Measurements from ENCODE around the gene VAMP8. TPM values are rescaled to one million over a fixed set of nuclear protein-coding genes. Genes with fewer than 3 reads are reported as not detected.

Gene VAMP8
- total RNA-seq, 1 experiment from 2014 or later = 52.0 TPM

DNA sequence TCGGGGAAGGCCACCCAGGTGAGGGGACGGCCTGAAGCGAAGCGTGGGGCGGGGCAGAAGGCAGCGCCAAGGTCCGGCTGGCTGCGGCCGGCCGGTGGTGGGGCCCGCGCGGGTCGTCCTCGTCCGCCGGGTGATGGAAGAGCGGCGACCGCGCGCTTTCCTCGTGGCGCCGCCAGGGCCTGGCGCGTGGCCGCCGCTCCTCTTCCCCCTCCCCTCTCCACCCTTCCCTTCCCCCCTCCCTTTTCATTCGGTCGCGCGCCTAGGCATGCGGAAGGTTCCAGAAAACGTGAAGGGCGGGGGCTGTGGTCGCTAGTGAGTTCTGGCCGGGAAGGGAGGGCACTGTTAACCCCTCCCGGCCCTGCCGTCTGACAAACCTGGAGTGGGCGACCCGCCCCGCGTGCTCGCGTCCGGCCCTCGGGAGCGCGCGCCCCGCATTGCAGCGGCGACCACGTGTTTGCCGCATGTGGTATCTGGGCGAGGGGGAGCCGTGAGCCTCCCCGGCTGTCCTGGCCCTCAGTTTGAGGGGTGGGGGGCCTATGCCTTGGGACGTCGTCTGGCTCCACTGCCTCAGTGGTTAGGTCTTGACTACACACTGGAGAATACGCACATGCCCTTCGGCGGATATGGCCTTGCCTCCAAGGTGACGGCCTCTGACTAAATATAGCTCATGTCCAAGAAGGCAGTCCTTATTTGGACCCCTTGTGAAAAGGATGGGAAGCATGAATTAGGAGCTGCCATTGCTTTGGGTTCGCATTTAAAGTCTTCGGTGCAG is 37.8 kb upstream of the VAMP8 start (continued):
- TF ChIP-seq ATF2 (CRISPR knock-in tag; IDR thresholded peaks at IDR 0.05; ENCODE audit: borderline replicate concordance, low read depth) = no peak
- TF ChIP-seq, protein P1, sequence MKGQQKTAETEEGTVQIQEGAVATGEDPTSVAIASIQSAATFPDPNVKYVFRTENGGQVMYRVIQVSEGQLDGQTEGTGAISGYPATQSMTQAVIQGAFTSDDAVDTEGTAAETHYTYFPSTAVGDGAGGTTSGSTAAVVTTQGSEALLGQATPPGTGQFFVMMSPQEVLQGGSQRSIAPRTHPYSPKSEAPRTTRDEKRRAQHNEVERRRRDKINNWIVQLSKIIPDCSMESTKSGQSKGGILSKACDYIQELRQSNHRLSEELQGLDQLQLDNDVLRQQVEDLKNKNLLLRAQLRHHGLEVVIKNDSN (CRISPR knock-in tag; IDR thresholded peaks at IDR 0.05) = peak; percentile 76
- no peak; the same call in 1 of the 2 replicates for TF ChIP-seq ZBTB43 (CRISPR knock-in tag; IDR thresholded peaks at IDR 0.05)
- TF ChIP-seq JAZF1 (CRISPR knock-in tag; IDR thresholded peaks at IDR 0.05) = no peak
- no peak for TF ChIP-seq TCF7 (CRISPR knock-in tag; IDR thresholded peaks at IDR 0.05; ENCODE audit: low read depth)
- TF ChIP-seq, protein P2, sequence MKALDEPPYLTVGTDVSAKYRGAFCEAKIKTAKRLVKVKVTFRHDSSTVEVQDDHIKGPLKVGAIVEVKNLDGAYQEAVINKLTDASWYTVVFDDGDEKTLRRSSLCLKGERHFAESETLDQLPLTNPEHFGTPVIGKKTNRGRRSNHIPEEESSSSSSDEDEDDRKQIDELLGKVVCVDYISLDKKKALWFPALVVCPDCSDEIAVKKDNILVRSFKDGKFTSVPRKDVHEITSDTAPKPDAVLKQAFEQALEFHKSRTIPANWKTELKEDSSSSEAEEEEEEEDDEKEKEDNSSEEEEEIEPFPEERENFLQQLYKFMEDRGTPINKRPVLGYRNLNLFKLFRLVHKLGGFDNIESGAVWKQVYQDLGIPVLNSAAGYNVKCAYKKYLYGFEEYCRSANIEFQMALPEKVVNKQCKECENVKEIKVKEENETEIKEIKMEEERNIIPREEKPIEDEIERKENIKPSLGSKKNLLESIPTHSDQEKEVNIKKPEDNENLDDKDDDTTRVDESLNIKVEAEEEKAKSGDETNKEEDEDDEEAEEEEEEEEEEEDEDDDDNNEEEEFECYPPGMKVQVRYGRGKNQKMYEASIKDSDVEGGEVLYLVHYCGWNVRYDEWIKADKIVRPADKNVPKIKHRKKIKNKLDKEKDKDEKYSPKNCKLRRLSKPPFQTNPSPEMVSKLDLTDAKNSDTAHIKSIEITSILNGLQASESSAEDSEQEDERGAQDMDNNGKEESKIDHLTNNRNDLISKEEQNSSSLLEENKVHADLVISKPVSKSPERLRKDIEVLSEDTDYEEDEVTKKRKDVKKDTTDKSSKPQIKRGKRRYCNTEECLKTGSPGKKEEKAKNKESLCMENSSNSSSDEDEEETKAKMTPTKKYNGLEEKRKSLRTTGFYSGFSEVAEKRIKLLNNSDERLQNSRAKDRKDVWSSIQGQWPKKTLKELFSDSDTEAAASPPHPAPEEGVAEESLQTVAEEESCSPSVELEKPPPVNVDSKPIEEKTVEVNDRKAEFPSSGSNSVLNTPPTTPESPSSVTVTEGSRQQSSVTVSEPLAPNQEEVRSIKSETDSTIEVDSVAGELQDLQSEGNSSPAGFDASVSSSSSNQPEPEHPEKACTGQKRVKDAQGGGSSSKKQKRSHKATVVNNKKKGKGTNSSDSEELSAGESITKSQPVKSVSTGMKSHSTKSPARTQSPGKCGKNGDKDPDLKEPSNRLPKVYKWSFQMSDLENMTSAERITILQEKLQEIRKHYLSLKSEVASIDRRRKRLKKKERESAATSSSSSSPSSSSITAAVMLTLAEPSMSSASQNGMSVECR (CRISPR knock-in tag; IDR thresholded peaks at IDR 0.05; ENCODE audit: borderline replicate concordance) = peak; percentile 15; the same call in 1 of the 2 replicates
- 0 out of 2 replicates have a peak, but pooled peaks have one; percentile 55 for TF ChIP-seq PREB (CRISPR knock-in tag; IDR thresholded peaks at IDR 0.05; ENCODE audit: borderline replicate concordance)
- TF ChIP-seq ETV6 (CRISPR knock-in tag; IDR thresholded peaks at IDR 0.05) = peak; percentile 29; the same call in 1 of the 2 replicates
- no peak for TF ChIP-seq SOX15 (CRISPR knock-in tag; IDR thresholded peaks at IDR 0.05)
- TF ChIP-seq MYBL2 (CRISPR knock-in tag; IDR thresholded peaks at IDR 0.05) = no peak
- TF ChIP-seq, protein P3, sequence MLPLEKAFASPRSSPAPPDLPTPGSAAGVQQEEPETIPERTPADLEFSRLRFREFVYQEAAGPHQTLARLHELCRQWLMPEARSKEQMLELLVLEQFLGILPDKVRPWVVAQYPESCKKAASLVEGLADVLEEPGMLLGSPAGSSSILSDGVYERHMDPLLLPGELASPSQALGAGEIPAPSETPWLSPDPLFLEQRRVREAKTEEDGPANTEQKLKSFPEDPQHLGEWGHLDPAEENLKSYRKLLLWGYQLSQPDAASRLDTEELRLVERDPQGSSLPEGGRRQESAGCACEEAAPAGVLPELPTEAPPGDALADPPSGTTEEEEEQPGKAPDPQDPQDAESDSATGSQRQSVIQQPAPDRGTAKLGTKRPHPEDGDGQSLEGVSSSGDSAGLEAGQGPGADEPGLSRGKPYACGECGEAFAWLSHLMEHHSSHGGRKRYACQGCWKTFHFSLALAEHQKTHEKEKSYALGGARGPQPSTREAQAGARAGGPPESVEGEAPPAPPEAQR (CRISPR knock-in tag; IDR thresholded peaks at IDR 0.05) = no peak
- no peak for TF ChIP-seq FOXJ3 (CRISPR knock-in tag; IDR thresholded peaks at IDR 0.05; ENCODE audit: borderline replicate concordance)
- no peak for TF ChIP-seq SP1 (CRISPR knock-in tag; conservative IDR thresholded peaks at IDR 0.05)
- no peak for TF ChIP-seq CBFB (CRISPR knock-in tag; IDR thresholded peaks at IDR 0.05; ENCODE audit: low read depth)
- TF ChIP-seq RELA (CRISPR knock-in tag; IDR thresholded peaks at IDR 0.05; ENCODE audit: borderline replicate concordance) = 0 out of 2 replicates have a peak, but pooled peaks have one; percentile 52
- TF ChIP-seq TP53 (CRISPR knock-in tag; IDR thresholded peaks at IDR 0.05) = 0 out of 2 replicates have a peak, but pooled peaks have one; percentile 89
- no peak for TF ChIP-seq ZNF396 (CRISPR knock-in tag; IDR thresholded peaks at IDR 0.05; ENCODE audit: borderline replicate concordance)
- 0 out of 2 replicates have a peak, but pooled peaks have one; percentile 30 for TF ChIP-seq ZNF317 (CRISPR knock-in tag; IDR thresholded peaks at IDR 0.05; ENCODE audit: borderline replicate concordance, low read depth)
- TF ChIP-seq IRF2 (CRISPR knock-in tag; IDR thresholded peaks at IDR 0.05; ENCODE audit: borderline replicate concordance, low read depth) = no peak
- TF ChIP-seq NR2C2 (CRISPR knock-in tag; IDR thresholded peaks at IDR 0.05) = no peak
- TF ChIP-seq NFATC4 (CRISPR knock-in tag; IDR thresholded peaks at IDR 0.05) = peak; percentile 56
- TF ChIP-seq, protein P4, sequence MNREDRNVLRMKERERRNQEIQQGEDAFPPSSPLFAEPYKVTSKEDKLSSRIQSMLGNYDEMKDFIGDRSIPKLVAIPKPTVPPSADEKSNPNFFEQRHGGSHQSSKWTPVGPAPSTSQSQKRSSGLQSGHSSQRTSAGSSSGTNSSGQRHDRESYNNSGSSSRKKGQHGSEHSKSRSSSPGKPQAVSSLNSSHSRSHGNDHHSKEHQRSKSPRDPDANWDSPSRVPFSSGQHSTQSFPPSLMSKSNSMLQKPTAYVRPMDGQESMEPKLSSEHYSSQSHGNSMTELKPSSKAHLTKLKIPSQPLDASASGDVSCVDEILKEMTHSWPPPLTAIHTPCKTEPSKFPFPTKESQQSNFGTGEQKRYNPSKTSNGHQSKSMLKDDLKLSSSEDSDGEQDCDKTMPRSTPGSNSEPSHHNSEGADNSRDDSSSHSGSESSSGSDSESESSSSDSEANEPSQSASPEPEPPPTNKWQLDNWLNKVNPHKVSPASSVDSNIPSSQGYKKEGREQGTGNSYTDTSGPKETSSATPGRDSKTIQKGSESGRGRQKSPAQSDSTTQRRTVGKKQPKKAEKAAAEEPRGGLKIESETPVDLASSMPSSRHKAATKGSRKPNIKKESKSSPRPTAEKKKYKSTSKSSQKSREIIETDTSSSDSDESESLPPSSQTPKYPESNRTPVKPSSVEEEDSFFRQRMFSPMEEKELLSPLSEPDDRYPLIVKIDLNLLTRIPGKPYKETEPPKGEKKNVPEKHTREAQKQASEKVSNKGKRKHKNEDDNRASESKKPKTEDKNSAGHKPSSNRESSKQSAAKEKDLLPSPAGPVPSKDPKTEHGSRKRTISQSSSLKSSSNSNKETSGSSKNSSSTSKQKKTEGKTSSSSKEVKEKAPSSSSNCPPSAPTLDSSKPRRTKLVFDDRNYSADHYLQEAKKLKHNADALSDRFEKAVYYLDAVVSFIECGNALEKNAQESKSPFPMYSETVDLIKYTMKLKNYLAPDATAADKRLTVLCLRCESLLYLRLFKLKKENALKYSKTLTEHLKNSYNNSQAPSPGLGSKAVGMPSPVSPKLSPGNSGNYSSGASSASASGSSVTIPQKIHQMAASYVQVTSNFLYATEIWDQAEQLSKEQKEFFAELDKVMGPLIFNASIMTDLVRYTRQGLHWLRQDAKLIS (CRISPR knock-in tag; IDR thresholded peaks at IDR 0.05; ENCODE audit: borderline replicate concordance) = no peak
